ENCODE results near the gene HES6.

DNA sequence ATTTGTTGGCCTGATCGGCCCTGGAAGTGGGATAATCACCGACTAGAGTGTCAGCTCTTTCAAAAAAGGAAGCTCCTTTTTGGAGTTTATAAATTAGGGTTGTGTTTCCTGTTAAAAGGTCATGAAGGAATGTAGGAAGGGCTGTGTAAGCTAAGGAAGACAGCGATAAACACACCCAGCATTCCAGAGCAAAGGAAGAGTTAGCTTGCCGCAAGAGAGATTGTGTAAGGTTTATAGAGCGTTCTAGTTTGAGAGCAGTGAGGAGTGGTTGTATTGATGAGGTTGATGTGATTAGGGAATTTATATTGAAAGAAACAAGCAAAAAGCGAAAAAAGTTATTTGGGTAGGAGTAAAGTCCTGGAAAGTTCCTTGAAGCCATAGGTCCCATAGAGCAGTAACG is 32.8 kb downstream of the HES6 start:
- TF ChIP-seq, protein P1, sequence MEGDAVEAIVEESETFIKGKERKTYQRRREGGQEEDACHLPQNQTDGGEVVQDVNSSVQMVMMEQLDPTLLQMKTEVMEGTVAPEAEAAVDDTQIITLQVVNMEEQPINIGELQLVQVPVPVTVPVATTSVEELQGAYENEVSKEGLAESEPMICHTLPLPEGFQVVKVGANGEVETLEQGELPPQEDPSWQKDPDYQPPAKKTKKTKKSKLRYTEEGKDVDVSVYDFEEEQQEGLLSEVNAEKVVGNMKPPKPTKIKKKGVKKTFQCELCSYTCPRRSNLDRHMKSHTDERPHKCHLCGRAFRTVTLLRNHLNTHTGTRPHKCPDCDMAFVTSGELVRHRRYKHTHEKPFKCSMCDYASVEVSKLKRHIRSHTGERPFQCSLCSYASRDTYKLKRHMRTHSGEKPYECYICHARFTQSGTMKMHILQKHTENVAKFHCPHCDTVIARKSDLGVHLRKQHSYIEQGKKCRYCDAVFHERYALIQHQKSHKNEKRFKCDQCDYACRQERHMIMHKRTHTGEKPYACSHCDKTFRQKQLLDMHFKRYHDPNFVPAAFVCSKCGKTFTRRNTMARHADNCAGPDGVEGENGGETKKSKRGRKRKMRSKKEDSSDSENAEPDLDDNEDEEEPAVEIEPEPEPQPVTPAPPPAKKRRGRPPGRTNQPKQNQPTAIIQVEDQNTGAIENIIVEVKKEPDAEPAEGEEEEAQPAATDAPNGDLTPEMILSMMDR (IDR thresholded peaks at IDR 0.05) = no peak
- no peak for TF ChIP-seq POLR2A (IDR thresholded peaks at IDR 0.05)

All from testis (tissue), 2 donors.